Transverse colon (tissue), 4 donors: Measurements from ENCODE around the gene RNF152.

ENCODE experiments used
- EP300 ChIP-seq: sonication (generic); formaldehyde crosslinking; IDR thresholded peaks from one replicate; pipeline ENCODE4 v1.6.1; 2017; ENCODE audit warnings: antibody characterized with exemption, low read depth
- POLR2A ChIP-seq: fragments of 450-650 bp; IDR thresholded peaks from one replicate; pipeline ENCODE4 v1.6.1; 2016; ENCODE audit warnings: antibody characterized with exemption, mild to moderate bottlenecking, moderate library complexity
- POLR2AphosphoS5 ChIP-seq, 3 donors: sonication (generic); formaldehyde crosslinking; IDR thresholded peaks; one replicate each; pipeline ENCODE4 v1.6.1; 2016; ENCODE audit warnings: antibody characterized with exemption in 3 of 3
- TF ChIP-seq, protein P1 (sequence below), 5 experiments: fragments of 200-600 bp in 3 of 5; fragments of 450-650 bp in 2 of 5; sonication (generic) in 3 of 5; IDR thresholded peaks; 1 replicate in 2 of 5; 2 replicates in 3 of 5; pipeline ENCODE4 v1.5.1; 2016 to 2017; ENCODE audit warnings: antibody characterized with exemption in 5 of 5, inconsistent platforms in 3 of 5, mild to moderate bottlenecking in 2 of 5, moderate library complexity in 1 of 5

DNA sequence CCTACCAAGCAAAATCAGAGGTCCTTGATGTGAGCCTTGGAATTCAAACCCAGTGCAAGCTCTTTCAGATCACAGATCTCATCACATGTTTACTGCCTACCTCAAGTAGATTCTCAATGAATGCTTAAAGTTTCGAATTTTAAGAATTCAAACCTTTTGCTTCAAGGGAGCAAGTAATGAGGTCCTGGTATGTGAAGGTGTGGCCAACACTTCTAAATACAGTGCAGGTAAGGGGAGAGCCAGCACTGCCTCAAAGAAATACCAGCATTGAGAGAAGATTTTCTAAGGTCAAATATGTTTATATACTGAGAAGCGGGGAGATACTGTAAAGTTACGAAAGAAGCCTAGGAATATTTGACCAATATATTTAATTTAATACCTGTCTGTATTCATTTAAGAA, 19.7 kb upstream of the RNF152 start:
- TF ChIP-seq, protein P1, sequence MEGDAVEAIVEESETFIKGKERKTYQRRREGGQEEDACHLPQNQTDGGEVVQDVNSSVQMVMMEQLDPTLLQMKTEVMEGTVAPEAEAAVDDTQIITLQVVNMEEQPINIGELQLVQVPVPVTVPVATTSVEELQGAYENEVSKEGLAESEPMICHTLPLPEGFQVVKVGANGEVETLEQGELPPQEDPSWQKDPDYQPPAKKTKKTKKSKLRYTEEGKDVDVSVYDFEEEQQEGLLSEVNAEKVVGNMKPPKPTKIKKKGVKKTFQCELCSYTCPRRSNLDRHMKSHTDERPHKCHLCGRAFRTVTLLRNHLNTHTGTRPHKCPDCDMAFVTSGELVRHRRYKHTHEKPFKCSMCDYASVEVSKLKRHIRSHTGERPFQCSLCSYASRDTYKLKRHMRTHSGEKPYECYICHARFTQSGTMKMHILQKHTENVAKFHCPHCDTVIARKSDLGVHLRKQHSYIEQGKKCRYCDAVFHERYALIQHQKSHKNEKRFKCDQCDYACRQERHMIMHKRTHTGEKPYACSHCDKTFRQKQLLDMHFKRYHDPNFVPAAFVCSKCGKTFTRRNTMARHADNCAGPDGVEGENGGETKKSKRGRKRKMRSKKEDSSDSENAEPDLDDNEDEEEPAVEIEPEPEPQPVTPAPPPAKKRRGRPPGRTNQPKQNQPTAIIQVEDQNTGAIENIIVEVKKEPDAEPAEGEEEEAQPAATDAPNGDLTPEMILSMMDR (IDR thresholded peaks at IDR 0.05): no peak
- TF ChIP-seq POLR2AphosphoS5 (IDR thresholded peaks at IDR 0.05) (no peak), POLR2A (no peak), EP300 (no peak)
